ENCODE results near the gene SCNN1A.
"Not testable (repeated sequence)": the region's sequence is repeated elsewhere in the genome, so short reads cannot be mapped to it uniquely, and the experiment has no call there.

The SCNN1A gene

GRCh38 chr12:6347367-6348338, 27.7 kb downstream of the SCNN1A start:
- DNase-seq (ENCODE audit: low spot score) = no peak

- DNase-seq (ENCODE audit: low spot score) = no peak
These were observed 28.4 kb downstream of the SCNN1A start for GRCh38 chr12:6346942-6347341.

GRCh38 chr12:6346235-6346832, 29.0 kb downstream of the SCNN1A start:
- DNase-seq (ENCODE audit: low spot score) = no peak

- no peak for DNase-seq (ENCODE audit: low spot score)
These were observed 29.9 kb downstream of the SCNN1A start for GRCh38 chr12:6345319-6346091.

- not testable (repeated sequence) for DNase-seq (ENCODE audit: low spot score)
These were observed 31.2 kb downstream of the SCNN1A start for GRCh38 chr12:6344101-6344660.

GRCh38 chr12:6343518-6343917, 31.8 kb downstream of the SCNN1A start:
- no peak for DNase-seq (ENCODE audit: low spot score)

- DNase-seq (ENCODE audit: low spot score) = no peak
These were observed 33.0 kb downstream of the SCNN1A start for GRCh38 chr12:6342140-6342889.

GRCh38 chr12:6341417-6342139, 33.8 kb downstream of the SCNN1A start, which contains the start of gene TNFRSF1A:
Gene TNFRSF1A, minus strand, starts transcription at chr12:6342076. Its CDS starts 262 bp downstream, at chr12:6341814.
- DNase-seq (ENCODE audit: low spot score) = no peak

- DNase-seq (ENCODE audit: low spot score) = no peak
These were observed 34.5 kb downstream of the SCNN1A start for GRCh38 chr12:6340745-6341416.

- DNase-seq (ENCODE audit: low spot score) = no peak
These were observed 35.2 kb downstream of the SCNN1A start for GRCh38 chr12:6340032-6340638.

GRCh38 chr12:6338955-6339354, 36.4 kb downstream of the SCNN1A start:
- DNase-seq (ENCODE audit: low spot score) = no peak

- DNase-seq (ENCODE audit: low spot score) = not testable (repeated sequence)
These were observed 36.8 kb downstream of the SCNN1A start for GRCh38 chr12:6338536-6338935.

GRCh38 chr12:6337958-6338433, 37.4 kb downstream of the SCNN1A start:
- no peak for DNase-seq (ENCODE audit: low spot score)

GRCh38 chr12:6336889-6337853, 38.2 kb downstream of the SCNN1A start:
- DNase-seq (ENCODE audit: low spot score) = no peak

- peak; percentile 91 for DNase-seq (ENCODE audit: low spot score)
These were observed 39.1 kb downstream of the SCNN1A start for GRCh38 chr12:6336079-6336888.

- DNase-seq (ENCODE audit: low spot score) = no peak
These were observed 39.8 kb downstream of the SCNN1A start for GRCh38 chr12:6335451-6336078.

- no peak for DNase-seq (ENCODE audit: low spot score)
These were observed 40.4 kb downstream of the SCNN1A start for GRCh38 chr12:6334940-6335450.

Measured in left forelimb (tissue), 1 donor.